Vagina (tissue), 2 donors: ENCODE measurements around the gene ANO10. TPM values are rescaled to one million over a fixed set of nuclear protein-coding genes. Genes with fewer than 3 reads are reported as not detected.

ENCODE experiments used
- DNase-seq, 2 donors: peaks; one replicate each; pipeline ENCODE4 v3.0.0-alpha.2; 2017; ENCODE audit errors: extremely low spot score in 2 of 2
- H3K27ac ChIP-seq: fragments of 200-600 bp; sonication (generic); one replicate; pipeline ENCODE4 v1.5.1; 2019
- H3K27me3 ChIP-seq: fragments of 200-600 bp; sonication (generic); one replicate; pipeline ENCODE4 v1.5.1; 2019
- H3K36me3 ChIP-seq, 2 donors: fragments of 200-600 bp; sonication (generic); one replicate each; pipeline ENCODE4 v1.5.1; 2017 to 2019
- H3K4me1 ChIP-seq: fragments of 200-600 bp; sonication (generic); one replicate; pipeline ENCODE4 v1.5.1; 2019
- H3K4me3 ChIP-seq, 2 donors: fragments of 200-600 bp; sonication (generic); 1 replicate in 1 of 2; 2 replicates in 1 of 2; pipeline ENCODE4 v1.5.1; 2016 to 2019
- H3K9me3 ChIP-seq: fragments of 200-600 bp; sonication (generic); one replicate; pipeline ENCODE4 v1.5.1; 2019
- CTCF ChIP-seq, 3 experiments: fragments of 450-650 bp in 2 of 3; fragments of 200-600 bp in 1 of 3; sonication (generic) in 1 of 3; IDR thresholded peaks; one replicate each; pipeline ENCODE4 v1.5.1; 2017 to 2019; ENCODE audit warnings: antibody characterized with exemption in 3 of 3, mild to moderate bottlenecking in 2 of 3, moderate library complexity in 2 of 3
- POLR2A ChIP-seq, 2 donors: fragments of 450-650 bp; IDR thresholded peaks; one replicate each; pipeline ENCODE4 v1.6.1; 2017; ENCODE audit warnings: antibody characterized with exemption in 2 of 2, mild to moderate bottlenecking in 2 of 2, moderate library complexity in 2 of 2
- POLR2AphosphoS5 ChIP-seq, 2 donors: sonication (generic); formaldehyde crosslinking; IDR thresholded peaks; one replicate each; pipeline ENCODE4 v1.9.0; 2017; ENCODE audit warnings: antibody characterized with exemption in 2 of 2, mild to moderate bottlenecking in 2 of 2, low read depth in 1 of 2; ENCODE audit not compliant: insufficient read depth in 1 of 2
- intact Hi-C: fragments of 100-400 bp; cut with DNase I; formaldehyde crosslinking; loops from one replicate; pipeline ENCODE4 v1.15.1; 2023
- total RNA-seq: library from RNA; depleted of rRNA; stranded (reverse); fragments of >200 nt; gene quantifications from one replicate; pipeline ENCODE4 v1.2.3, GENCODE V29; 2016

Gene ANO10
- total RNA-seq, 1 donor from 2014 or later, result 29.0 TPM

GRCh38 chr3:43347774-43348173 lies 274.0 kb downstream of the ANO10 start:
- no peak overlapping the region for H3K27ac ChIP-seq
- H3K36me3 ChIP-seq, result peaks cover 5 to 60% of the 10 kb centered on the region in 2 donors
- no peak overlapping the region for H3K4me3 ChIP-seq
- H3K27me3 ChIP-seq, result no peaks in the 10 kb centered on the region
- no peaks in the 10 kb centered on the region for H3K9me3 ChIP-seq
- DNase-seq, result no peak
- TF ChIP-seq POLR2A (IDR thresholded peaks at IDR 0.05) (no peak), CTCF (IDR thresholded peaks at IDR 0.05) (no peak), POLR2AphosphoS5 (IDR thresholded peaks at IDR 0.05; ENCODE audit: insufficient read depth in 1 of 2, low read depth in 1 of 2) (peak in 1 of 2 donors; percentile 43)
- H3K4me1 ChIP-seq, result no peaks in the 10 kb centered on the region
- intact Hi-C loops, result no loop called here

GRCh38 chr3:43346978-43347749 lies 274.6 kb downstream of the ANO10 start:
- TF ChIP-seq POLR2AphosphoS5 (IDR thresholded peaks at IDR 0.05; ENCODE audit: insufficient read depth in 1 of 2, low read depth in 1 of 2) (no peak), CTCF (IDR thresholded peaks at IDR 0.05) (no peak), POLR2A (IDR thresholded peaks at IDR 0.05) (no peak)
- H3K4me1 ChIP-seq, result no peaks in the 10 kb centered on the region
- no peak for DNase-seq
- intact Hi-C loops, result no loop called here
- no peak overlapping the region for H3K27ac ChIP-seq
- no peak overlapping the region for H3K4me3 ChIP-seq
- no peaks in the 10 kb centered on the region for H3K9me3 ChIP-seq
- H3K27me3 ChIP-seq, result no peaks in the 10 kb centered on the region
- H3K36me3 ChIP-seq, result peaks cover 5 to 67% of the 10 kb centered on the region in 2 donors

GRCh38 chr3:43345877-43346276 lies 275.9 kb downstream of the ANO10 start:
- no peak for DNase-seq
- Histone ChIP-seq H3K4me3 (no peak overlapping the region), H3K36me3 (peaks cover 5 to 79% of the 10 kb centered on the region in 2 donors), H3K27me3 (no peaks in the 10 kb centered on the region), H3K4me1 (no peaks in the 10 kb centered on the region), H3K27ac (no peak overlapping the region), H3K9me3 (no peaks in the 10 kb centered on the region)
- intact Hi-C loops, result no loop called here
- TF ChIP-seq CTCF (IDR thresholded peaks at IDR 0.05) (no peak), POLR2A (IDR thresholded peaks at IDR 0.05) (no peak), POLR2AphosphoS5 (IDR thresholded peaks at IDR 0.05; ENCODE audit: insufficient read depth in 1 of 2, low read depth in 1 of 2) (no peak)

GRCh38 chr3:43345246-43345645 lies 276.6 kb downstream of the ANO10 start:
- peaks cover 5 to 80% of the 10 kb centered on the region in 2 donors for H3K36me3 ChIP-seq

More at GRCh38 chr3:43345246-43345645, 276.6 kb downstream of the ANO10 start:
- H3K4me1 ChIP-seq, result no peaks in the 10 kb centered on the region
- TF ChIP-seq CTCF (IDR thresholded peaks at IDR 0.05) (no peak), POLR2AphosphoS5 (IDR thresholded peaks at IDR 0.05; ENCODE audit: insufficient read depth in 1 of 2, low read depth in 1 of 2) (no peak), POLR2A (IDR thresholded peaks at IDR 0.05) (no peak)
- no peak for DNase-seq
- no peak overlapping the region for H3K27ac ChIP-seq
- H3K27me3 ChIP-seq, result no peaks in the 10 kb centered on the region
- no peaks in the 10 kb centered on the region for H3K9me3 ChIP-seq
- no peak overlapping the region for H3K4me3 ChIP-seq
- intact Hi-C loops, result no loop called here
